ENCODE results near the gene GALNT18. TPM values are rescaled to one million over a fixed set of nuclear protein-coding genes. Genes with fewer than 3 reads are reported as not detected.

GALNT18 gene
- total and polyA plus RNA-seq, 2 donors (not counting 3 experiments of a cell fraction or from before 2014, with no cell fraction given) = 0.17 to 0.18 TPM

GRCh38 chr11:11359611-11360010 is 262.2 kb downstream of the GALNT18 start:
- ChIA-PET POLR2A (no interaction called here), CTCF (no interaction called here)
- no peak overlapping the region for H2AFZ ChIP-seq (ENCODE audit: low read depth, low read length)
- intact Hi-C loops (cut with micrococcal nuclease) (no loop called here), dilution Hi-C loops (cut with MboI; ENCODE audit: extremely low pct_ligation_motif_present, low sequenced_read_pairs) (no loop called here)
- no peaks in the 10 kb centered on the region for H3K79me2 ChIP-seq (ENCODE audit: control insufficient read depth, insufficient read depth, low read length)
- H3K9me3 ChIP-seq (replicated peaks; ENCODE audit: control insufficient read depth, insufficient read depth, low read length) = no peaks in the 10 kb centered on the region
- peaks cover 2% of the 10 kb centered on the region for H4K20me1 ChIP-seq (replicated peaks; ENCODE audit: control insufficient read depth, extremely low read depth, insufficient read depth, low read length)
- FAIRE-seq (no peak), DNase-seq (ENCODE audit: low read depth, low spot score) (no peak)
- no peak overlapping the region for H3K9ac ChIP-seq (replicated peaks; ENCODE audit: extremely low read depth, insufficient read depth, low read length)
- no peaks in the 10 kb centered on the region for H3K36me3 ChIP-seq (ENCODE audit: control insufficient read depth in 2 of 2, extremely low read depth in 1 of 2, insufficient read depth in 2 of 2, low read length in 2 of 2)
- TF ChIP-seq CTCF (IDR thresholded peaks at IDR 0.05; ENCODE audit: extremely low read depth in 1 of 2, insufficient read depth in 1 of 2, low read depth in 1 of 2, low read length in 2 of 2) (no peak), POLR2A (IDR thresholded peaks at IDR 0.05; ENCODE audit: low read depth, low read length) (no peak), EZH2 (IDR thresholded peaks at IDR 0.05; ENCODE audit: borderline replicate concordance, low read depth, low read length, severe bottlenecking) (no peak), MAX (IDR thresholded peaks at IDR 0.05; ENCODE audit: insufficient read depth, insufficient read length) (no peak), GATA2 (IDR thresholded peaks at IDR 0.05; ENCODE audit: insufficient read depth, insufficient read length, low read depth, low read length) (no peak), JUN (IDR thresholded peaks at IDR 0.05; ENCODE audit: borderline replicate concordance, insufficient read depth, insufficient read length, low read depth) (no peak), FOS (IDR thresholded peaks at IDR 0.05; ENCODE audit: borderline replicate concordance, insufficient read depth, low read length) (no peak), MYC (IDR thresholded peaks at IDR 0.05; ENCODE audit: low read depth, low read length) (no peak), POLR2AphosphoS5 (IDR thresholded peaks at IDR 0.05; ENCODE audit: insufficient read depth, low read depth, low read length) (no peak)
- no TSS peak for BruUV-seq (replicated peaks)
- H3K4me3 ChIP-seq (replicated peaks in 1 of 3; ENCODE audit: insufficient read depth in 1 of 3, low read depth in 1 of 3, low read length in 3 of 3) = no peak overlapping the region
- no peaks in the 10 kb centered on the region for H3K9me1 ChIP-seq (replicated peaks; ENCODE audit: control insufficient read depth, extremely low read depth, insufficient read depth, low read length)
- no peaks in the 10 kb centered on the region for H3K4me1 ChIP-seq (ENCODE audit: control insufficient read depth, extremely low read depth, insufficient read depth, low read length)
- H3K27me3 ChIP-seq (ENCODE audit: control insufficient read depth in 2 of 2, insufficient read depth in 2 of 2, low read length in 2 of 2) = peaks cover 0 to 2% of the 10 kb centered on the region in 2 experiments
- no peak overlapping the region for H3K27ac ChIP-seq (ENCODE audit: insufficient read depth, low read depth, low read length)
- no peak overlapping the region for H3K4me2 ChIP-seq (ENCODE audit: insufficient read depth, low read length)

Data from endothelial cell of umbilical vein (primary cell).